Heart right ventricle (tissue), 16 donors: ENCODE data around the gene ALOX5AP. TPM values are rescaled to one million over a fixed set of nuclear protein-coding genes. Genes with fewer than 3 reads are reported as not detected.

Experiments used
- ATAC-seq, 8 donors: fragments of 200-7000 bp; cut with Tn5 transposase; one replicate each; pipeline ENCODE4 v1.9.1; 2020; ENCODE audit warnings: mild to moderate bottlenecking in 8 of 8, moderate library complexity in 8 of 8, moderate number of reproducible peaks in 1 of 8
- DNase-seq, 2 donors: peaks; one replicate each; pipeline ENCODE4 v3.0.0-alpha.2; 2020
- H3K27ac ChIP-seq, 10 donors: fragments of 200-600 bp; sonication (generic) in 2 of 10; one replicate each; pipeline versions ENCODE4 v1.5.0 to v1.8.0; 2020 to 2022; ENCODE audit warnings: mild to moderate bottlenecking in 3 of 10
- H3K27me3 ChIP-seq, 7 donors: fragments of 200-600 bp; one replicate each; pipeline ENCODE4 v1.8.0; 2021 to 2022; ENCODE audit warnings: mild to moderate bottlenecking in 2 of 7
- H3K36me3 ChIP-seq, 9 donors: fragments of 200-600 bp; sonication (generic) in 1 of 9; one replicate each; pipeline versions ENCODE4 v1.5.0 to v1.8.0; 2020 to 2022; ENCODE audit warnings: mild to moderate bottlenecking in 2 of 9
- H3K4me1 ChIP-seq, 9 donors: fragments of 200-600 bp; sonication (generic) in 1 of 9; one replicate each; pipeline versions ENCODE4 v1.5.0 to v1.8.0; 2020 to 2022; ENCODE audit warnings: mild to moderate bottlenecking in 4 of 9
- H3K4me3 ChIP-seq, 10 donors: fragments of 200-600 bp; sonication (generic) in 2 of 10; one replicate each; pipeline versions ENCODE4 v1.5.0 to v1.8.0; 2020 to 2022; ENCODE audit warnings: mild to moderate bottlenecking in 7 of 10, moderate library complexity in 2 of 10
- H3K9me3 ChIP-seq, 11 donors: fragments of 200-600 bp in 10 of 11; sonication (generic) in 2 of 11; one replicate each; pipeline versions ENCODE4 v1.5.0 to v1.8.0; 2013 to 2022; ENCODE audit warnings: mild to moderate bottlenecking in 2 of 11, control low read depth in 1 of 11, moderate library complexity in 1 of 11
- CTCF ChIP-seq, 9 donors: fragments of 200-600 bp; sonication (generic) in 2 of 9; IDR thresholded peaks; one replicate each; pipeline versions ENCODE4 v1.5.0 to v1.8.0; 2021 to 2022; ENCODE audit warnings: antibody characterized with exemption in 9 of 9, mild to moderate bottlenecking in 5 of 9, moderate library complexity in 1 of 9
- WGBS, 2 donors: extraction: QIAGEN DNeasy Blood & Tissue Kit; methylation state at CpG; one replicate each; pipeline ENCODE4 v1.1.7; 2013; ENCODE audit warnings: inconsistent platforms in 1 of 2; 5-methylcytosine and 5-hydroxymethylcytosine counted together
- intact Hi-C, 10 donors: fragments of 100-400 bp; cut with DNase I; formaldehyde crosslinking; loops; one replicate each; pipeline versions ENCODE4 v1.11.1 to v1.14.2; 2022
- polyA plus RNA-seq, 2 donors: library from polyadenylated mRNA; stranded (reverse); fragments of 200-250 nt; gene quantifications; one replicate each; pipeline ENCODE4 v1.2.3, GENCODE V29; 2013
- total RNA-seq, 10 donors: library from RNA; stranded (reverse); fragmentation: NEBNext Ultra II Directional in 3 of 10; extraction: Animal tissue kit (Norgen Biotek cat#: 25700) in 3 of 10; gene quantifications; one replicate each; pipeline versions ENCODE4 v1.2.1 to v1.2.4, GENCODE V29; 2021 to 2023
- donor health status: Arrhythmogenic right ventricular cardiomyopathy.
- donor health status: ischemic (EF 13 %, LVEDD 7.1; RV severe dilation, severe dysfunction).
- donor health status: healthy with polysubstance abuse.
- donor health status: DM: no; HTN: yes; CAD: no.
- donor health status: DM: no; HTN: no; CAD: no.
- donor health status: ischemic (EF 25% LVEDD 6.9; RV normal size, moderate dysfunction).
- donor health status: ischemic (EF 25% LVEDD 5.7; RV mildly dilated, moderate dysfunction).
- donor health status: healthy.
- donor health status: DM: yes; HTN: yes; CAD: no.
- donor health status: Ischemic cardiomyopathy.
- donor health status: ischemic (EF 35%, LVEDD 5.7; RV mildly dilated, moderate dysfunction).
- donor health status: nonischemic (EF 11% LVEDD 7.7; RV severe dilation, severe dysfunction).
- donor health status: DM: yes; HTN: yes; CAD: no.
- donor health status: PGD.
- donor health status: ischemic (EF 29% LVEDD 5.4; RV normal size, mild dysfunction).
- donor health status: nonischemic (EF 23%, LVEDD 6.1; RV moderate dilation, normal function).

ALOX5AP gene
- total and polyA plus RNA-seq, 12 donors: 0.95 to 19.5 (median 4.6) TPM

GRCh38 chr13:30738526-30739236 is 3.3 kb downstream of the ALOX5AP start:
- no peak for DNase-seq
- H3K4me1 ChIP-seq: peaks cover 0 to 91% (median under 1%) of the 10 kb centered on the region in 9 donors
- peak overlapping the region in 1 of 10 donors; percentile 87 for H3K27ac ChIP-seq
- 68 to 69% methylated on average over 9 of the region's 9 CpGs for WGBS, 2 donors
- H3K27me3 ChIP-seq: peaks cover 0 to 5% (median 0%) of the 10 kb centered on the region in 7 donors
- TF ChIP-seq CTCF (IDR thresholded peaks at IDR 0.05): no peak
- intact Hi-C loops: loop anchor here in 1 of 10 donors (10.0 kb wide), 1 partner anchor 56 kb away; no protein-coding TSS in a partner anchor
- H3K4me3 ChIP-seq: peak overlapping the region in 1 of 10 donors; percentile 44
- no peaks in the 10 kb centered on the region for H3K9me3 ChIP-seq
- no peak for ATAC-seq
- no peaks in the 10 kb centered on the region for H3K36me3 ChIP-seq

GRCh38 chr13:30739237-30739528 is 3.8 kb downstream of the ALOX5AP start:
- H3K9me3 ChIP-seq: no peaks in the 10 kb centered on the region
- no peak for TF ChIP-seq CTCF (IDR thresholded peaks at IDR 0.05)
- intact Hi-C loops: loop anchor here in 1 of 10 donors (10.0 kb wide), 1 partner anchor 56 kb away; no protein-coding TSS in a partner anchor
- H3K27me3 ChIP-seq: peaks cover 0 to 3% (median 0%) of the 10 kb centered on the region in 7 donors
- ATAC-seq (no peak), DNase-seq (no peak)
- peak overlapping the region in 1 of 10 donors; percentile 83 for H3K27ac ChIP-seq
- peaks cover 0 to 91% (median 6%) of the 10 kb centered on the region in 9 donors for H3K4me1 ChIP-seq
- WGBS, 2 donors: 87 to 90% methylated on average over 2 of the region's 2 CpGs
- H3K4me3 ChIP-seq: peak overlapping the region in 1 of 10 donors; percentile 44
- H3K36me3 ChIP-seq: no peaks in the 10 kb centered on the region

- H3K27ac ChIP-seq: peak overlapping the region in 2 of 10 donors; percentile 10 to 83
- no peaks in the 10 kb centered on the region for H3K9me3 ChIP-seq
- peaks cover 0 to 91% (median 9%) of the 10 kb centered on the region in 9 donors for H3K4me1 ChIP-seq
- H3K4me3 ChIP-seq: peak overlapping the region in 2 of 10 donors; percentile 1 to 44
- no peak for TF ChIP-seq CTCF (IDR thresholded peaks at IDR 0.05)
- H3K27me3 ChIP-seq: peaks cover 0 to 3% (median 0%) of the 10 kb centered on the region in 7 donors
- H3K36me3 ChIP-seq: no peaks in the 10 kb centered on the region
- intact Hi-C loops: loop anchor here in 1 of 10 donors (10.0 kb wide), 1 partner anchor 55 kb away; no protein-coding TSS in a partner anchor
- 70 to 77% methylated on average over 14 of the region's 14 CpGs for WGBS, 2 donors
- DNase-seq (no peak), ATAC-seq (no peak)
Observed at GRCh38 chr13:30739761-30740642, 4.7 kb downstream of the ALOX5AP start.

- no peak for TF ChIP-seq CTCF (IDR thresholded peaks at IDR 0.05)
- no peak for DNase-seq
- 90 to 91% methylated on average over 6 of the region's 6 CpGs for WGBS, 2 donors
Observed at GRCh38 chr13:30742901-30743300, 7.6 kb downstream of the ALOX5AP start.

More at GRCh38 chr13:30742901-30743300, 7.6 kb downstream of the ALOX5AP start:
- Histone ChIP-seq H3K4me3 (no peak overlapping the region), H3K4me1 (peaks cover 0 to 100% (median 25%) of the 10 kb centered on the region in 9 donors), H3K9me3 (no peaks in the 10 kb centered on the region), H3K36me3 (no peaks in the 10 kb centered on the region), H3K27me3 (peaks cover 0 to 3% (median 0%) of the 10 kb centered on the region in 7 donors), H3K27ac (peak overlapping the region in 2 of 10 donors; percentile 29 to 83)
- intact Hi-C loops: no loop called here
- no peak for ATAC-seq
